GM12872 (cell line): Measurements from ENCODE around the gene IQUB.

Experiments
- TF ChIP-seq, protein P1 (sequence below): IDR thresholded peaks from 3 replicates; pipeline ENCODE4 v1.5.1; 2011; ENCODE audit warnings: low read depth, mild to moderate bottlenecking, low read length, moderate library complexity; ENCODE audit not compliant: insufficient read depth

The IQUB gene

DNA sequence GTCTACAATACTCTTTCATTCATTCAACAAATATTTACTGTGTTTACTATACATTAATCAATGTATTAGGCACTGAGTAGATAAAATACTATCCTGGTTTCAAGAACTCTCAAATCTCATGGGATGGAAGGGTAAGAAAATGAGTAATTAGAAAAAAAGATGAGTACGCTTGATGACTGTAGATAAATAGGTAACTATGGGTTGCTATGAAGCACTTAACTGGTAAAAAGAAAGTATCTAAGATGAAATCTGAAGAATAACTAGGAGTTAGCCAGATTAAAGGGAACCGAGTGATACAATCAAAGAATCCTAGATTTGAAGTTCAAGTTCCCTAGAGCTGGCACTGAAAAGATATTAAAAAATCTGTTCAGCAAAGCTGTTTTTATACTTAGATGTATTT lies 62.1 kb downstream of the IQUB start:
- TF ChIP-seq, protein P1, sequence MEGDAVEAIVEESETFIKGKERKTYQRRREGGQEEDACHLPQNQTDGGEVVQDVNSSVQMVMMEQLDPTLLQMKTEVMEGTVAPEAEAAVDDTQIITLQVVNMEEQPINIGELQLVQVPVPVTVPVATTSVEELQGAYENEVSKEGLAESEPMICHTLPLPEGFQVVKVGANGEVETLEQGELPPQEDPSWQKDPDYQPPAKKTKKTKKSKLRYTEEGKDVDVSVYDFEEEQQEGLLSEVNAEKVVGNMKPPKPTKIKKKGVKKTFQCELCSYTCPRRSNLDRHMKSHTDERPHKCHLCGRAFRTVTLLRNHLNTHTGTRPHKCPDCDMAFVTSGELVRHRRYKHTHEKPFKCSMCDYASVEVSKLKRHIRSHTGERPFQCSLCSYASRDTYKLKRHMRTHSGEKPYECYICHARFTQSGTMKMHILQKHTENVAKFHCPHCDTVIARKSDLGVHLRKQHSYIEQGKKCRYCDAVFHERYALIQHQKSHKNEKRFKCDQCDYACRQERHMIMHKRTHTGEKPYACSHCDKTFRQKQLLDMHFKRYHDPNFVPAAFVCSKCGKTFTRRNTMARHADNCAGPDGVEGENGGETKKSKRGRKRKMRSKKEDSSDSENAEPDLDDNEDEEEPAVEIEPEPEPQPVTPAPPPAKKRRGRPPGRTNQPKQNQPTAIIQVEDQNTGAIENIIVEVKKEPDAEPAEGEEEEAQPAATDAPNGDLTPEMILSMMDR = no peak

DNA sequence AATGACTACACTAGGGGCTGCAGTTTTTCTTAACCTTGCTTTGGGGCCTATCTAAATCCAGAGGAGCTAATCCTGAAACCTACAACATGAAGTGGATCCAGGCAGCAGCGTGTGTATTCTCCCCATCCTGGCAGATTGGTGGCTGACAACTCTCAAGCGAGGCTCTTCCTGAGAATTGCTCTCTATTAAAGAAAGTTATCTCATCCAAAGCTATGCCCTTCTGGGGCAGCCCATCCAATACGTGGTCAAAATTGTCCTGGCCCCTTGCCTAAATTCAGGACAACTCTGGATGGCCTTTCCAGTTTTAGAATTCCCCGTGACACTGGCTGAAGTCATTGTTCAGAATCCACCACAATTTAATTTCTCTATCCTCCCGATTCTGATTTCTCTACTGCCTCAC lies 66.1 kb downstream of the IQUB start:
- TF ChIP-seq, protein P1 = no peak

DNA sequence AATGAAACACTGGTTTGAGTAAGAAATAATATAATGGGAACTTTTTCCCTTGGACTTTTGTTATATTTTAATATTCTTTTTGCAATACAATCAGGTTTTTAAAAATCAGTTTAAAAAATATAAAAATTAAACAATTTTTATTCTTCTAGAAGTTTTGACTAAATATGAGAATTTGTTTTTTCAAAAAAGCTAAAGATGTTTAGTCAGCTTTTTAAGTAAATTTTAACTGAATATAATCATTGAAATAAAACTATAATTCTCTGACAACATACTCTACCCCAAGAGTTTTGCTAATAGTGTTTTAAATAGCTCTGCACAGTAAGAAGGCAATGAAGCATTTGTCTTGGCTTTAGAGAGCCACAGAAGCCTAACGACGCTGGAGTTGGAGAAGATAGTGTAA lies 70.5 kb downstream of the IQUB start:
- TF ChIP-seq, protein P1 = no peak

DNA sequence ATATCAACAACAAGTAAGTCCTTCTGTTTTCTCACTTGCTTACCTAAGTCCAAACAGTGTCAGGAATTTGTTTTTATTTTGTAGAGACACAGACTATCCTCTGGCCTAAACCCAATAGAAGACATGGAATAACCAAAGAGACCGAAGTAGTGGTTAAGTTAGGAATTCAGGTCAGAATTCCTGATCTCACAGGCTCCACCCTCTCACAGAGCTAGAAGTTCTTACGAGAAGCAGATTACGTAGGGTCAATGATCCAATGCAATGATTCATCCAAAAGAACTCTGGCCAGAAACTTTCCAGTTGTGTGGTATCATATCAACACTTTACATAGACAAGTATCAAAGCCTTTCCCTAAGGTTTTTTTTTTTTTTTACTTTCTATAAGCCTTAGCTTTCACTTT lies 73.8 kb downstream of the IQUB start:
- TF ChIP-seq, protein P1 = no peak

DNA sequence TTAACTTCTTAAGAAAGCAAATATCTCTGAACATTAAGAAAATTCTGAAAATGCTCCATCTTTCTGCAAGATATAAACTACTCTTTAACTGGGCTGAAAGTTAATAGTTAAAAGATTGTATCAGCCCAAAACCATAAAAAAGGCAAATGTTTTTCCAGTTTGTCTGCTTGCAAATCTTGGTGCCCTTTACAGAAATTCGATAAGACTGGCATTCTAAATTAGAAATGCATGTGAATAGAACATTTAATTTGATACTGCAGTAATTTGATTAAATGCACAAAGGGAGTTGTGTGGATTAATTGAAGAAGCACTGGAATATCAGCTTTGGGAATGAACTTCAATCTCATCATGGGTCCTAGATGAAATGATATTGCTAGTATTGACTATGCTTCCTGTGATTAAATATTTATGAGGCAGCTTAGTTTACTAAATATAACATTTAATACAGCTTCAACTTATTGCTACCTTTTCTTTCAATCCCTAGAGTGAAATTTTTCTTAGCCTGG lies 78.4 kb downstream of the IQUB start:
- TF ChIP-seq, protein P1 = no peak

DNA sequence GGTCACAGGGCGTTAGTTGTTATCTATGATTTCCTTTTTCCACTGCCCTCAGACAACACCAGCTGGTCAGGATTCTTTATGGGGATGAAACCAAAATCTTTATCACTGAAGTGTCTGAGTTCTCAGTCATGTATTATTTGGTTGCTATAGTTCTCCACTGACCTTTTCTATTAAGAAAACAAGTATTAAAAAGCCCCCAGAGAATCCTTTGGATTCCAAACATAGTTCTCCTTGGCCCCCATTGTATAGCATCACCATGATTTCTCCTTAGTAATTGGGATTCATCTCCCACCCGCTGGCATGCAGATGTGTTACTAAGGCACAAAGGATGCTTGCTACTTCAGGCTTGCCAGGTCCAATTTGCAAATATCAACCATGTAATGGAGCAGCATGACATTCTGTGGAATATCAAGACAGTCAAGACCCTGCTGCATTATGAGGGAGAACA lies 94.3 kb downstream of the IQUB start:
- TF ChIP-seq, protein P1 = no peak

DNA sequence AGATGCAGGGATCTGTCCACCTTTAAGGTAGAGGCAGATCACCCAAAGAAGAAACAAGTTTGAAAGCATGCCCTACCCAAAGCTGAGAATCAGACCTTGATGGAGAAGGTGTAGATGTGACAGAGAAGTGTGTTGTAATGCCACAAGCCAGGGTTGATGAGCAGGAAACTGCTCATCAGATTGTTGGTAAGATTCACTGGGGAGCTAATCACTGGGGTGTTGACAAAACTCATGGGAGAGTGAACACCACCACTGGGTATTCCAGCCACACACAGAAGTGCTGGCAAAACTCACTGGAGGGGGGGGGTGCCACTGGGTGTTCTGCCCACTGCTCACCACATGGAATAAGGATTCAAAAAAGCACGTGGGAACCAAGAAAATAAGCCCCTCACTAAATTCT lies 95.2 kb downstream of the IQUB start:
- TF ChIP-seq, protein P1 = no peak
